Stimulated activated CD8-positive, alpha-beta memory T cell treated with anti-CD3 and anti-CD28 coated beads, Interleukin-4, amount 100 ng/mL, for 1 hour (primary cell): Measurements from ENCODE around the gene DEFB126.
"Not testable (repeated sequence)": the region's sequence is repeated elsewhere in the genome, so short reads cannot be mapped to it uniquely, and the experiment has no call there.

ENCODE experiments used
- DNase-seq, 2 donors: peaks; one replicate each; pipeline ENCODE4 v3.0.0-alpha.2; 2020; ENCODE audit warnings: low read depth in 2 of 2, low spot score in 1 of 2

Gene DEFB126

DNA sequence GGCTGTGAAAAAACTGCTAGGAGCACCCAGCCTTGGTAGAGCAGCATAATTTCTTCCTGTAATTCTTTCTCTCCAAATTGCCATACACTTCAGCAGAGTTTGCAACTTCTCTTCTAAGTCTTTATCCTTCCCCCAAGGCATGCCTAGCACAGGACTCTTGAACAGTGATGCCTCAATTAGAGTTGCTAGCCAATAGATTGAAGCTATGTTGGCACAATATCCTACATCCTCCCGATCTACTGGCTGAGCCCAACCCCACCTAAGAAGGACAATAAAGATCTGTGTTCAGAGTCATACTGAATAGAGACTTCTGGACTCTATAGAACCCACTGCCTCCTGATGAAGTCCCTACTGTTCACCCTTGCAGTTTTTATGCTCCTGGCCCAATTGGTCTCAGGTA is at the start of gene DEFB126:
Gene DEFB126, plus strand, starts transcription at position 301 of the 400 bp plus-strand sequence. Its CDS starts 39 bp downstream, at position 340.
- no peak for DNase-seq

DNA sequence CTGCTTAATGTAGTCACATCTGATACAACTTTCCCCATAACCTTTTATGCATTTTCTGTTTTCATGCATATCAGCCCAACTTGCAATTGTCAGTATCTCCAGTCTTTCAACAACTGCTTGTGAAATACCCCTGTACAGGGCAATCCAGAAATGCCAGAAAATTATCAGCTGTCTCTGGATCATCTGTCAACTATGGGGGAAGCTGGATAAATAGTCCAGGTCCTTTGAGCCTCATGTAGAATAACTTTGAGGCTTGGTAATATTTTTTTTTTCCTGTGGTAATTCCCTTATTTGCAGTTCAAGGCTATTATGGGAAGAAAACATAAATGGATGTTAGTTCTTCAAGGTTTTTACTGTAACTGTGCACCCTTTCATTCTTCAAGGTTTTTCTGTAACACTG is 48.7 kb upstream of the DEFB126 start:
- no peak for DNase-seq

DNA sequence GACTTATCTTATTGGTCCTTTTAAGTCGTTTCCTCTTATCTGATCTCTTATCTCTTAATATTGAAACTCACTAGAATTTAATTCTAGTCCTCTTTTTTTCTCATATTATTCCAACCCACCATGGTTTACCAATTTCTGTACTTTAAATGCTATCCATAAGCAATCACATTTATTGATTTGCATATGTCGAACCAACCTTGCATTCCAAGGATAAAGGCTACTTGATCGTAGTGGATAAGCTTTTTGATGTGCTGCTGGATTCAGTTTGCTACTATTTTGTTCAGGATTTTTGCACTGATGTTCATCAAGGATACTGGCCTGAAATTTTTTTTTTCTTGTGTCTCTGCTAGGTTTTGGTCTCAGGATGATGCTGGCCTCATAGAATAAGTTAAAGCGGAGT is 47.2 kb upstream of the DEFB126 start:
- no peak for DNase-seq

DNA sequence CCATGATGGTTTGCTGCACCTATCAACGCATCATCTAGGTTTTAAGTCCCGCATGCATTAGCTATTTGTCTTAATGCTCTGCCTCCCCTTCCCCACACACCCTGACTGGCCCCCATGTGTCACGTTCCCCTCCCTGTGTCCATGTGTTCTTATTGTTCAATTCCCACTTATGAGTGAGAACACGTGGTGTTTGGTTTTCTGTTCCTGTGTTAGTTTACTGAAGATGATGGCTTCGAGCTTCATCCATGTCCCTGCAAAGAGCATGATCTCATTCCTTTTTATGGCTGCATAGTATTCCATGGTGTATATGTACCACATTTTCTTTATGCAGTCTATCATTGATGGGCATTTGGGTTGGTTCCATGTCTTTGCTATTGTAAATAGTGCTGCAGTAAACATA is 44.7 kb upstream of the DEFB126 start:
- DNase-seq: not testable (repeated sequence)

DNA sequence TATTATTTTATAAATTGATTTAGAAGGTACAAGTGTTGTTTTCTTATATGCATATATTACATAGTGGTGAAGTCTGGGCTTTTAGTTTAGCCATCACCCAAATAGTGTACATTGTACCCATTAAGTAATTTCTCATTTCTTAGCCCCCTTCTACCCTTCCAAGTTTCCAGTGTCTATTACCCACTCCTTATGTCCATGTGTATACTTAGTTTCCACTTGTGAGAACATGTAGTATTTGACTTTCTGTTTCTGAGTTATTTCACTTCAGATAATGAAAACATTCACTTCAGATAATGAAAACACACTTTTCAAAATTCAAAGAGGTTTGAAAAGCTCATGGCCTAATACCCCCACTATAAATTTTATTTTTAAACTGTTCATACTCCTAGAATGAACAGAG is 40.4 kb upstream of the DEFB126 start:
- DNase-seq: no peak

DNA sequence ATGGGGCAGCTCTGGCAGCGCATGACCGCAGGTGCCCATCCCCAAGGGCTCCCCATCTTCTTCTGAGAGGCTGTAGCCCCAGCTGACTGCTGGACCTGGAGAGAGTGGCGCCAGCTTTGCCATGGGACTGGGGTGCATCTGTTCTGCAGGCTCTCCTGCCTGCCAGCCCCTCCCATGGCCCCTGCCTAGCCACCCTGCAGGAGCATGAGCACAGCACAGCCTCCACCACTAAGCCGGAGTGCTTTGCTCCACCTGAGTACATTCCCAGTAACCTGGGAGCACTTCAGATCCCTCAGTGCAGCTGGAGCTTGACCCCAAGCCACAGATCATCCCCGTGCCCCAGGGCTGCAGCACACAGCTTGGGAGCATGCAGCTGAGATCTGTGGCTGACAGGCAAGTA is 38.9 kb upstream of the DEFB126 start:
- no peak for DNase-seq

DNA sequence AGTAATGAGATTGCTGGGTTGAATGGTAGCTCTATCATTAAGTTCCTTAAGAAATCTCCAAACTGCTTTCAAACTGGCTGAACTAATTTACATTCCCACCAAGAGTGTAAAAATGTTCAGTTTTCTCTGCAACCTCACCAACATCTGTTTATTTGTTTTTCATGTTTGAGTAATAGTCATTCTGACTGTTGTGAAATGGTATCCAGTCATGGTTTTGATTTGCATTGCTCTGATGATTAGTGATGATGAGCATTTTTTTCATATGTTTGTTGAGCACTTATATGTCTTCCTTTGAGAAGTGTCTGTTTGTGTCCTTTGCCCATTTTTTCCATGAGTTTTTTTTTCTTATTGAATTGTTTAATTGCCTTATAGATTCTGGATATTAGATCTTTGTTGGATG is 30.0 kb upstream of the DEFB126 start:
- DNase-seq: no peak

DNA sequence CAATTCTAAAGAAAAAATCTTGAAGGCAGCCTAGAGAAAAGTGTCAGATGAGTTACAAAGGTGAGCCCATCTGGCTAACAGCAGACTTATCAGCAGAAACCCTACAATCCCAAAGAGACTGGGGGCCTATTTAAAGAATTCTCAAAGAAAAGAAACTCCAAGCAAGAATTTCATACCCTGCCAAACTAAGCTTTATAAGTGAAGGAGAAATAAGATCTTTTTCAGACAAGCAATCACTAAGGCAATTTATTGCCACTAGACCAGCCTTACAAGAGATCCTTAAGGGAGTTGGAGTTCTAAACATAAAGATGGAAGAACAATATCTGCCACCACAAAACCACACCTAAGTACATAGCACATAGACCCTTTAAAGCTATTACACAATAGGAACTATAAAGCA is 24.9 kb upstream of the DEFB126 start:
- no peak for DNase-seq

DNA sequence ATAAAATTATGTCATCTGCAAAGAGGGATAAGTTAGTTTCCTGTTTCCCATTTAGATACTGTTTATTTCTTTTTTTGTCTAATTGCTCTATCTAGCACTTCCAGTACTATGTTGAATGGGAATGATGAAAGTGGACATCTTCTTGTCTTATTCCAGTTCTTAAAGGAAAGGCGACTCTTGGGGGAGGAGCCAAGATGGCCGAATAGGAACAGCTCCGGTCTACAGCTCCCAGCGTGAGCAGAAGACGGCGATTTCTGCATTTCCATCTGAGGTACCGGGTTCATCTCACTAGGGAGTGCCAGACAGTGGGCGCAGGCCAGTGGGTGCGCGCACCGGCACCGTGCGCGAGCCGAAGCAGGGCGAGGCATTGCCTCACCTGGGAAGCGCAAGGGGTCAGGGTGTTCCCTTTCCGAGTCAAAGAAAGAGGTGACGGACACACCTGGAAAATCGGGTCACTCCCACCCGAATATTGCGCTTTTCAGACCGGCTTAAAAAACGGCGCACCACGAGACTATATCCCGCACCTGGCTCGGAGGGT is 12.5 kb upstream of the DEFB126 start:
- DNase-seq: not testable (repeated sequence)

GRCh38 chr20:137668-138490 is 4.5 kb upstream of the DEFB126 start:
- DNase-seq: no peak

GRCh38 chr20:145877-146276 is 3.5 kb downstream of the DEFB126 start:
- no peak for DNase-seq

- no peak for DNase-seq
These were observed 9.7 kb downstream of the DEFB126 start for GRCh38 chr20:152131-152530.

GRCh38 chr20:157154-157553 is 14.8 kb downstream of the DEFB126 start, which contains the start of gene DEFB127:
Gene DEFB127 (plus strand): TSS chr20:157454. CDS start chr20:157545, 91 bp downstream.
- no peak for DNase-seq

DNA sequence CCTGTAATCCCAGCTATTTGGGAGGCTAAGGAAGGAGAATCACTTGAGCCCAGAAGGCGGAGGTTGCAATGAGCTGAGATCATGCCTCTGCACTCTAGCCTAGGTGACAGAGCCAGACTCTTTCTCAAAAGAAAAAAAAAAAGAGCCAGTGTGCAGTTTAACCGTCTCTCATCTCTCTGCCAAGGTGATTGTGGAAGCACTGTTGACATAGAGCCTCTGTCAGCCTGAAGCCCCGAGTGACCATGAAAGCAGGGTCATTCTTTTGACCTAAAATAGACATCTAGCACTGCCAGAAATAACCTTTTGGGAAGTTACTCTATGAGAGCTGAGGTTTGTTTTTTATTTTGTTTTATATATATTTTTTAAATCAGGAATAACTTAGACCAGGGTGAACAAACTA is 22.2 kb downstream of the DEFB126 start:
- DNase-seq: no peak

GRCh38 chr20:168876-169275 is 26.5 kb downstream of the DEFB126 start:
- no peak for DNase-seq

DNA sequence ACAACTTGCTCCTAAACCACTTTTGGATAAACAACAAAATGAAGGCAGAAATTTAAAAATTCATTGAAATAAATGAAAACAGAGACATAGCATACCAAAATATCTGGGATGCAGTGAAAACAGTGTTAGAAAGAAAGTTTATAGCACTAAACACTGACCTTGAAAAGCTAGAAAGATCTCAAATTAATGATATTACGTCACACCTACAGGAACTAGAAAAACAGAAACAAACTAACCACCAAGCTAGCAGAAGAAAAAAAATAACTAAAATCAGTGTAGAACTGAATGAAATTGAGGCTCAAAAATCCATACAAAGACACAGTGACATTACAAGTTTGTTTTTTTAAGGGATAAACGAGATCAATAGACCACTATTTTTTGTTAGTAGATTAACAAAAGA is 41.9 kb downstream of the DEFB126 start:
- no peak for DNase-seq

DNA sequence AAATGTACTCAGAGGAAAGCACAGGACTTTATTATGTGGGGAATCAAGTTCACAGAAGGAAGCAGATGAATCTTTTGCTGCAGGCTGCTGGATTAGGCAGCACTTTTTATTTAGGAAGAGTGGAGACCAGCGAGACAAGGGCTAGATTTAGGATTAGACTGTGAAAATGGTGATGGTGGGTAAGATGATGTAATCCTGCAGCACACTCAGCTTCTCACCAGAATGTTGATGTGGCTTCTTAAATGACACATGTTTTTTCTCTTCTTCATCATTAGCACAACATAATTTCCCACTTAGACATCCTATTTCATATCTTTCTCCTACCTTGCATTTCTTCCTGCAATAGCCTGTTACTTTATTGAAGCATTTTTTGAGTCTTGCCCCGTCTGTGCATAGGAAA is 45.3 kb downstream of the DEFB126 start:
- no peak for DNase-seq

DNA sequence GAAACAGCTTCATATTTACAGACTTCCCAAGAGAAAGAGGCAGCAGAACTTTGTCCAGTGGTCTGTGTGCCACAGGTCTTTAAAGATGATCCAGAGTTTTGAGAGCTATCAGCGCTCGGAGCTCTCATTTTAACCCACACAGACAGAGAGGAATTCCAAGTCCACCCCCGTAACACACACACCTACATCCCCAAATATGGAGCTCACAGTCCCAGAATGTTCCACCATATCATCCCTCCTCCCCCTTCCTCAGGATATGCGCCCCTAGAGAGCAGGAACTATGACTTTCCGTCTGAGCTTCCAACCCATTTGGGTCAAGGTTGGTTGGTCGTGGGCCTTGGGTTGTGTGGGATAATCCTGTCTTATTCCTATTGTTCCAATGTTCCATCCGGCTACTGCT is 47.2 kb downstream of the DEFB126 start, which contains the start of gene DEFB128:
Gene DEFB128, minus strand, starts transcription at position 101 of the 400 bp plus-strand sequence. Its CDS starts 88 bp downstream, at position 13.
- no peak for DNase-seq
